SIG-M5 treated with dmso at 0.1 percent for 504 hours (cell line): ENCODE results near the gene PLBD2.

Source experiments
- DNase-seq: peaks from one replicate; lab custom pipeline; 2025; ENCODE audit not compliant: unreplicated experiment; lab: John Stamatoyannopoulos, UW

Gene PLBD2

DNA sequence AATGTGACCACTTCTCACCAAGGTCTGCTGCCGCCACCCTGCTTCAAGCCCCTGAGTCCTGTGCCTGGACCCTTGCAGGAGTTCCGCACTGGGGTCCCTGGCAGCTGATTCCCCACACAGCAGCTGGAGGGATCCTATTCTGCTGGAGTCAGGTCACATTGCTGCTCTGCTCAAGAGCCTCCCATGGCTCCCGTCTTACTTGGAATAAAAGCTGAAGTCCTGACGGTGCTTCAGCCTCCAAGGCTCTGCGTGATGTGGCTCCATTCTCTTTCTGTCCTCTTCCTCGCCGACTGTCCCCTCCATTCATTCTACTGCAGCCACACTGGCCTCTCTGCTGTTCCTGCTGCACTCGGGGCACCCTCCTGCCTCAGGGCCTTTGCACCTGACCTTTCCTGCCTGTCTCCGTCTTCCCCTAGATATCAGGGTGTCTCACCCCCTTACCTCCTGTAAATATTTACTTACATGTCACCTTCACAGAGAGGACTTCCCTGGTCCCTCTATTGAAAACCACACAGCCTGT lies 56.2 kb downstream of the PLBD2 start:
- DNase-seq, result no peak

DNA sequence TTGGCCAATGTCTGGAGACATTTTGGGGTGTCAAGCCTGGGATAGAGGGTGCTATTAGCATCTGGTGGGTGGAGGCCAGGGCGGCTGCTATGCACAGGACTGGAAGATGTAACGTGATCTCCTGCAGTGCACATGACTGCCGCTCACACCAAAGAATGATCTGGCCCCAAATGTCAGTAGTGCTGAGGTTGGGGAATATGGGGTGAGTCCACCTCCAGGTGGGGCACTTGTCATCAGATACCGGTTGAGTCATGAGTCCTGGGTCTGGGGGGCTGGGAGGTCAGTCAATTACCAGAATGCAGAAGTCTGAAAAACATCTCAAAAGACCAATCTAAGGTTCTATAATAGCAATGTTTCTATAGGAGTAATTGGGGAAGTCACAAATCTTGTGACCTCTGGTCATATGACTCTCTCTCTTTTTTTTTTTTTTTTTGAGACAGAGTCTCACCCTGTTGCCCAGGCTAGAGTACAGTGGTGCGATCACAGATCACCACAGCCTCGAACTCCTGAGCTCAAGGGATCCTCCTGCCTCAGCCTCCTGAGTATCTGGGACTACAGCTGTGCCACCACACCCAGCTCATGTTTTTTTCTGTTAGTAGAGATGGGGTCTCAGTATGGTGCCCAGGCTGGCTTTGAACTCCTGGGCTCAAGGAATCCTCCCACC lies 57.8 kb downstream of the PLBD2 start:
- peak; percentile 47 for DNase-seq

DNA sequence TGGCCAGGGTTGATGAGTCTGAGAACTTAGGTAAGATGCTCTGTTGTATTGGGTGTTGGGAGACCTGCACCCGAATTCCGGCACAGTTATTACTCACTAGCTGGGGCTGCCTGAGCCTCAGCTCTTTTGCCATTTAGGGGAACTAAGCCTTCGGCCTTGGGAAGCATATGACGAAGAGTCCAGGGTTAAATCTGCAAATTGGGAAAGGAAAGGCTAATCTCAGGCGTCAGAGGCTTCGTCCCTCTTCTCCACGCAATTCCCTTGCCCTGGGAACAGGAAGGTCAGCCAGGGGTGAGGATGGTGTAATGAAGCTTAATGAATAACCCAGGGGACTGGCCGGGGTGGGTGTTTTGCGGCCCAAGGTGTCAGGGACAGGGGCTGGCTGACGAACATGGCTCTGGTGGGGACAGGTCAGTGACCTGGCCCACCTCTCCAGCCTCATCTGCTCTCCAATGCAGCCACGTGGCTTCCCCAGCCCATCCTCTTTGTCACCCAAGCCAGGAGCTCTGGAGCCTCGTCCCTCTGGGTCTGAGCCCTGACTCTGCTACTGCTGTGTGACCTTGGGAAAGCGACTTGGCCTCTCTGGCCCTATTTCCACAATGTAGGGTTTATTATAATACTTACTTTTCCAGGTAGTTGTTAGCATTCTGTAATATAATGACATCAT lies 60.0 kb downstream of the PLBD2 start:
- no peak for DNase-seq

DNA sequence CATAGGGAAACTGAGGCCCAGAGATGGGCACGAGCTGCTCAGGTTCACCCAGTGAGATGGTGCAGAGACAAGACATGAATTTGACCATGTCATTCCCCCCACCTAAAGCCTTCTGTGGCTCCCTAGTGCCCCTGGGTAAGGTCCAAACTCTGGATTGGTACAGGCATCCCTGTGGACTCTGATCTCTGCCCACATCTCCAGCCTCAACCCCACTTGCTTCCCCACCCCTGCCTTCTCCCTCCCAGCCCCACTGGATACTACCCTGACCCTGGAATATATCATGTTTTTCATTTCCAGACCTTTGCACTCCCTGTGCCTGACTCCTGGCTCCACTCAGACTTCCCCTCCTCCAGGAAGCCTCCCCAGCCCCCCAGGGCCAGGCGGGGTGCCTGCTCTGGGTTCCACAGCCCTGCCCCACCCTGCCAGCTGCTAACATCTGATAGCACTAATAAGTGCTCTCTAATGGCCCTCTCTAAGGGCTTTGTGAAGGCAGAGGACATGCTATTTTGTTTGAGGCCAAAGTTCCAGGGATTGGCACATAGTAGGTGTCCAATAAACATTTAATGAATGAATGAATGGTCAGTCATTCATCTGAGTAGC lies 62.7 kb downstream of the PLBD2 start:
- DNase-seq, result no peak

DNA sequence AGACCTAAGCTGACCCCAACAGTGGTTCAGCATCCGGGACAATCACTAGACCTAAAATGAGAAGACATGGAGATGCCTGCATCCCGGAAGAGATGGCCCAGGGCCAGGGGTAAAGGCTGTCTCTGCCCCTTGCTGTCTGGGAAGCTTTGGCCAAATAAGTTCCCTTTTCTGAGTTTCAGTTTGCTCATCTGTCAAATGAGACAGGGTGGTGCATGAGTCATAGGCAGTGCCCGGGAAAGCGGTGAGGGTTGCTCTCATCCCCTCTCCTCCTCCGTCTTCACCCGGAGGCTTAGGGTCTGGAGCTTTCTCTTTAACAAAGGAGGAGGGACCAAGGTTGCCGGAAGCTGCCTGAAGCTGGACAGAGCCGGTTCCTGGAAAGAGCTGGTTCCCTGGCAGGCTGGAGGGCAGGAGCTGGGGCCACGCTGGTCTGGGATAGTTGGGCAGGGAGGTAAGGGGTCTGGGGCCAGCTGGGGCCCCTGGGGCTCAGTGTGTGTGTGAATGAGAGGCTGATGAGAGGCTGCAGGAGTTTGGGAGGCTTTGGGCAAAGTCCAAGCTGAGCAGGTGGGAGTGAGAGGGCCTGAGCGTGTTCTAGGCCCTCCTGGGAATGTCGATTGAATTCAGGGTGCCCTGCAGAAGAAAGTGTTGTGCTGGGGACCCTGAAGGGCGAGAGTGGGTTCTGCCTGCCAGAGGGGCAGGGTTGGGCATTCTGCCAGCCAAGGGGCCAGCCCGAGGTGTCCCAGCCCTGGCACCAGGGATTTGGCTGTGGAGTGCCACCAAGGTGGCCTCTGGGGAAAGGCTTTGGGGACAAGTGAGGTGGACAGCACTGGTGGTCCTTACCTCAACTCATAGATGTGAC lies 63.9 kb downstream of the PLBD2 start, which contains the start of gene SDSL:
Gene SDSL (plus strand): TSS at position 351 of the 856 bp plus-strand sequence. CDS start 5,603 bp downstream, outside the sequence.
- DNase-seq, result peak; percentile 99

DNA sequence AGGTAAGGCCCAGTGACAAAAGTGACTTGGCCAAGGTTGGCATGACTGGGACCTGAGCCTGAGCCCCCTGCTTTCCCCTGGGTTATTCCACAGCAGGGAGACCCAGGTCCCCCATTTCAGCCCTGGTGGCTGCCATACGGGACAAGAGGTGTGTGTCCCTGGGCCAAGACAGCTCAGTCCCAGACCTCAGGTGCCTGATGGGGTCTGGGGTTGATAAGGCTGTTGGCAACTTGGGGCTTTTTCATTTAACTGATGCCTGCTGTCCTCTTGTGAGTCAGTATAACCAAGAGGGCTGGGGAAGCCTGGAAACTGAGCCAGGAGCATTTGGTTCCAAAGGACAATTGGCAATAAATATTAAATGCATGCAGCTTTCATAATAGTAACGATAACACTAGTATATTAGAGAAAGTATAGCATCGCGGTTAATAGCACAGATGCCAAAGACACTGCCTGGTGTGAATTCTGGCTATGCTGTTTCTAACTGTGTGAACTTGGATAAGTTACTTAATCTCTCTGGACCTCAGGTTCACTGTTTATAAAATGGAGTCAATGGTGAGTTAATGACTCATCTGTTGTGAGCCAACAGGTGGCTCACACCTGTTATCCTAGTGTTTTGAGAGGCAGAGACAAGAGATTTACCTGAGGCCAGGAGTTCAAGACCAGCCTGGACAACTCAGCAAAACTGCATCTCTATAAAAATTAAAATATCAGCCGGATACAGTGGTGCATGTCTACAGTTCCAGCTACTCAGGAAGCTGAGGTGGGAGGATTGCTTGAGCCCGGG lies 64.7 kb downstream of the PLBD2 start:
- no peak for DNase-seq

DNA sequence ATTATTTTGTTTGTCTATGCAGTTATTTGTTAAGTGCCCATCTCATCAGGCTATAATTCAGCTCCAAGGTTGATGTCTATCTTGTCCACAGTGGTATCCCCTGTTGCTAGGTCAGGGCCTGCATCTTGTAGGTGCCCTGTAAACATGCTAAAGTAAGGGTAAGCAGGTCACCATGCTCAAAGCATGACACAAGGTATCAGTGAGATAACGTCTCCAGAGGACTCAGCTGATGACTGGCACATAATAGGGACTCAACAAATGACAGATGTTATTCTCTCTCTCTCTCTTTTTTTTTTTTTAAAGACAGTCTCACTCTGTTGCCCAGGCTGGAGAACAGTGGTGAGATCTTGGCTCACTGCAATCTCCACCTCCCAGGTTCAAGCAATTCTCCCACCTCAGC lies 66.1 kb downstream of the PLBD2 start:
- DNase-seq, result no peak

DNA sequence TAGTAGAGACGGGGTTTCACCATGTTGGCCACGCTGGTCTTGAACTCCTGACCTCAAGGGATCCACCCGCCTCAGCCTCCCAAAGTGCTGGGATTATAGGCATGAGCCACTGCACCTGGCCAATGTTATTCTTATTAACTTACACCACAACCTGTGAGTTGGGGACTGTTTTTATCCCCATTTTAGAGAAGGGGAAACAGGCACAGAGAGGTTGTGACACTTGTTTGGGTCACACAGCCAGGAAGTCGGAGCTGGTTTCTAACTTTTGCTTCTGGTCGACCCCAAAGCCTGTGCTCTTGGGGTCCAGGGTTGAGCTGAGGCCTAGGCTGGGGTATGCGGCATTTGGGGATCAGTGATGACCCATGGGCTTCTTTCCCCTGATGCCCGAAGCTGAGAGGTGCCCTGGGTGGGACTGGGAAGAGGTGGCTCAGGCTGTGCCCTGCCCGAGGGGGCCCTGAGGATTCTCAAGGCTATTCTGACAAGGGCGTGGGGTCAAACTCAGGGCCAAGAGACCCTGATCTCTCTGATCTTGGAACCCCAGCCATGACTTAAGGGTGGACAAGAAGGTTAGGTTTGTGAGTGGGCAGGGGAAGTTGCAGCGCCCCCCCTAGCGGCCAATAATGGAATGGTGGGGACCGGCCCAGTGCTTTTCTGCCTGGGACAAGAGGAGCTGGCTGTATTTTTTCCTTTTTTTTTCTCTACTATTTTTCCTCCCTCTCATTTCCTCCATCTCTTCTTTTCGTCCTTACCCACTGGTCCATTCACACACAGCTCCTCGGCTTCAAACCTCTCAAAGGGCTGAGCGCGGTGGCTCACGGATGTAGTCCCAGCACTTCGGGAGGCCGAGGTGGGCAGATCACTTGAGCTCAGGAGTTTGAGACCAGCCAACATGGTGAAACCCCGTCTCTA lies 66.8 kb downstream of the PLBD2 start:
- DNase-seq, result peak; percentile 37

DNA sequence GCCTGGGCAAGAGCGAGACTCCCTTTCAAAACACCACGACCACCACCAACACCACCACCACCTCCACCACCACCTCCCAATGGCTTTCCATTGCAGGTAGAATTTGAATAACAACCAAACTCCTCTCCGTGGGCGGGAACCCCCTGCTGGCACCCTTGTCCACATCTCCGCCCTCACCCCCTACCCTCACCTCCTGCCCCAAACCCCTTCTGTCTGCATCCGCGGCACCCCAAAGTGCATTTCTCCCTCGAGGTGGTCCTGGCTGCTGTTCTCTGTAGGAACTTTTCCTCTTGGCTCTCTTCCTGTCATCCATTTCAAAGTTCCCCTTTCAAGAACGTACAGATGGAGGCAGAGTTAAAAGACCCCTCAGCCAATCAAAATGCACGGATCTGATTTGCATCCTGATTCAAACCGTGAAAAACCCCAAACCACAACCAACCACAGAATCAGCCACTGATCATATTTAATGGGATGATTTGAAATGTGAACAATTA lies 67.6 kb downstream of the PLBD2 start:
- no peak for DNase-seq

DNA sequence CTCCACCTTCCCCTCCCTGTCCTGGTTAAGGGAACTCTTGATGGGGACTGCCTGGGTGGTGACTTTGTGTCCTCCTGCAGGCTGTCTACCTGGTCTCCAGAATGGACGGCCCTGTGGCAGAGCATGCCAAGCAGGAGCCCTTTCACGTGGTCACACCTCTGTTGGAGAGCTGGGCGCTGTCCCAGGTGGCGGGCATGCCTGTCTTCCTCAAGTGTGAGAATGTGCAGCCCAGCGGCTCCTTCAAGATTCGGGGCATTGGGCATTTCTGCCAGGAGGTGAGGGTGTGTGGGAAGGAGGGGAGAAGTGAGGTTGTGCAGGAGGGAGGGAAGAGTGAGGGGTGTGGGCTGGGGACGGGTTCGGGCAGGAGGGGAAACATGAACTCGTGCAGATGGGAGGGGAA lies 69.5 kb downstream of the PLBD2 start:
- DNase-seq, result no peak

DNA sequence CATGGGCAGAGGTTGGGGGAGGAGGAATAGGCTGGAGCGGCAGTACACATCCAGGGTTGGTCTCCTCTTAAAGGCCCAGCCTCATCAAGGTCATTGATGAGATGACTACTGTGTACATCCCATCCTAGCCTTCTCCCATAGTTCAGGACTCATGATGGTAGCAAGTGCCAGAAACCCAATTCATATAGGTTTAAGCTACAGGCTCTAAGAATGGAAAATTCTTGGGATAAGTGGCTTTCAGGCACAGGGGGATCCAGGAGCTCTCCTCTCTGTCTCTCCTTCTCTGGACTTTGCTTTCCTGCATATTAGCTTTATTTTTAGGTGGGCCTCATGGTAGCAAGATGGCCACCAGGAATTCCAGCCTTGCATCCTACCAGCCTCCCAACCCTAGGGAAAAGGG lies 70.1 kb downstream of the PLBD2 start:
- DNase-seq, result no peak

DNA sequence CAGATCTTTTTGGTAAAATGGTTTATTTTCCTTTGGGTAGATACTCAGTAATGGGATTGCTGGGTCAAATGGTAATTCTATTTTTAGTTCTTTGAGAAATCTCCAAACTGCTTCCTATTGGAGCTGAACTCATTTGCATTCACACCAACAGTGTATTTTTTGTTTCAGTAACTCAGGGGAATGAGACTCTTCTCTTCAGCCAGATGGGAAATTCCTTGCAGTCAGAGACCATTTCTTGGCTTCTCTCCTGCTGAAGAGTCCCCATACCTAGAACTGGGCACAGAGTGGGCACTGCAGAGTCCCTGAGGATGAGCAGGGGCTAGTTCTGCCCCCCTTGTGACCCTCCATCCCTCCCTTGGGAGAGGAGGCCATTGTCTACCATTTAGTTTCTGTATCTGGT lies 74.6 kb downstream of the PLBD2 start:
- DNase-seq, result no peak

DNA sequence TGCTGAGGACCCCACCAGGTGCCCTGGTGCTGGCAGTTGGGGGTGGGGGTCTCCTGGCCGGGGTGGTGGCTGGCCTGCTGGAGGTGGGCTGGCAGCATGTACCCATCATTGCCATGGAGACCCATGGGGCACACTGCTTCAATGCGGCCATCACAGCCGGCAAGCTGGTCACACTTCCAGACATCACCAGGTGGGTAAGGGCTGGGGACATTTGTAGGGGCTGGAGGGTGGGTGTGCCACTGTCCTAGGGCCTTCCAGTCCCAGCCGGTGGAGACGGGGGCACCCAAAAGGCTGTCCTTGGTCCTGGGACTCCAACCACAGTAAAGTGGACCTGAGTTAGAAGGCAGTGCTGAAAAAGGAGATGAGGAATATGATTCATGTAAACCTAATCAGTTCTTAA lies 77.0 kb downstream of the PLBD2 start:
- no peak for DNase-seq

DNA sequence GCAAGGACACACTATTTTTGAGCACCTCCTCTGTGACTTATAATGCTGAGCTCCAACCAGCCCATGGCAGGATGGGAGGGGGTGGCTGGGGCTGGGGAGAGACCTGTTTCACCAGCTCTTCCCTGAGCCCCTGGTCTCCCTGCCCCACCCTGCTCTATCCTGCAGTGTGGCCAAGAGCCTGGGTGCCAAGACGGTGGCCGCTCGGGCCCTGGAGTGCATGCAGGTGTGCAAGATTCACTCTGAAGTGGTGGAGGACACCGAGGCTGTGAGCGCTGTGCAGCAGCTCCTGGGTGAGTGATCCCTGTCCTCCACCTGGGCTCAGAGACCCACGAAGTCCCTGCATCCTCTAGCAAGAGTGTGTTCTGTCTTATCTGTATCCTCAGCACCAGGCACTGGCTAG lies 78.2 kb downstream of the PLBD2 start:
- no peak for DNase-seq

DNA sequence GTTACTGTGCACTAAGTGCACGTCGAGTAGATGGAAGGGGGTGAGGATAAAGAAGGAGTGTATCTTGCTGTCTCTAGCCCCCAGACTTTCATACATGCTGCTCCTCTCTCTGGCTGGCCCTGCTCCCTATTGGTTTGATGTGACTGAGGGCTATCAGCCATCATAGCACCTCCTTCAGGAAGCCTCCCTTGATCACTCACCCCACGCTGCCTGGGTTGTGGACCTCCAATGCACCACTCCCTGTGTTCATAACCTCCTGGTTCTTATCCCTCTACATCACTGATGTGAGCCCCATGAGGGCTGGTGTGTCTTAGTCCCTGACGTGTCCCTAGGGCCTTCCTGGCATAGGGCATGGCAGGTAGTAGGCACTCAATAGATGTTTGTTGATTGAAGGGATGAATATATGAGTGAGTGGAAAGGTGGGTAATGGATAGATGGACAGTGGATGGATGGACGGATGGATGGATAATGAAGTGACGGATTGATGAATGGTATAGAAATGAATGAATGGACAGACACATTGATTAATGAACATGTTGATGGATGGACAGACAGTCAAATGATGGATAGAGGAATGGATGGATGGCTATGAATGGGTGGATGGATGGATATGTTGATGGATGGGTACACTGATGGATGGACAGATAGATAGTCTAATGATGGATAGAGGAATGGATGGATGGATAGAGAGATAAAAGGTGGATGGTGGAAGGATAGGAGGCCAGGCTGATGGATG lies 78.8 kb downstream of the PLBD2 start:
- DNase-seq, result no peak

DNA sequence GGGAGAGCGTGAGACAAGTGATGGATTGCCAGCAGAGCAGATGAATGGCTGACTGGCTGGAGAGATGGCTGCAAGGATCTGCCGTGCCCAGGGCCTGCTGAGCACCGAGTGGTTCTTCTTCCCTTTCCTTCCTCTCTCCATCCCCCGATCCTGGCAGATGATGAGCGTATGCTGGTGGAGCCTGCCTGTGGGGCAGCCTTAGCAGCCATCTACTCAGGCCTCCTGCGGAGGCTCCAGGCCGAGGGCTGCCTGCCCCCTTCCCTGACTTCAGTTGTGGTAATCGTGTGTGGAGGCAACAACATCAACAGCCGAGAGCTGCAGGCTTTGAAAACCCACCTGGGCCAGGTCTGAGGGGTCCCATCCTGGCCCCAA lies 79.3 kb downstream of the PLBD2 start:
- DNase-seq, result no peak

DNA sequence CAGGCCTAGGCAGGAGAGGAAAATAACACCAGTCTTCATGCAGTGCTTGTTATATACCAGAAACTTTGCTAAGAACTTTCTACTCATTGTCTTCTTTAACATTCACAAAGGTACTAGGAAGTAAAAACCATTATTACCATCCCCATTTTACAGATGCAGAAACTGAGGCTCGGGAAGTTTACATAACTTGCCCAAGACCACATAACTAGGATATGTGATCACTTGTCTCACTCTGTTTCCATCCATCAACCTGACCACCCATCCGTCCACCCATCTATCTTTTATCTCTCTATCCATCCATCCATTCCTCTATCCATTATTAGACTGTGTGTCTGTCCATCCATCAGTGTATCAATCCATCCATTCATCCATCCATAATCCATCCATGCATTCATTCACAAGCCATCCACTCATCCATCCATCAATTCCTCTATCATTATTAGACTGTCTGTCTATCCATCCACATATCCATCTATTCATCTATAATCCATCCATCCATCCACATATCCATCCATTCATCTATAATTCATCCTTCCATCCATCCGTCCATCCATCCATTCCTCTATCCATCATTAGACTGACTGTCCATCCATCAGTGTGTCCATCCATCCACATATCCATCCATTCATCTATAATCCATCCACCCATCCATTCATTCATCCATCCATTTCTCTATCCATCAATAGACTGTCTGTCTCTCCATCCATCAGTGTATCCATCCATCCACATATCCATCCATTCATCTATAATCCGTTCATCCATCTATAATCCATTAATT lies 80.3 kb downstream of the PLBD2 start:
- no peak for DNase-seq

DNA sequence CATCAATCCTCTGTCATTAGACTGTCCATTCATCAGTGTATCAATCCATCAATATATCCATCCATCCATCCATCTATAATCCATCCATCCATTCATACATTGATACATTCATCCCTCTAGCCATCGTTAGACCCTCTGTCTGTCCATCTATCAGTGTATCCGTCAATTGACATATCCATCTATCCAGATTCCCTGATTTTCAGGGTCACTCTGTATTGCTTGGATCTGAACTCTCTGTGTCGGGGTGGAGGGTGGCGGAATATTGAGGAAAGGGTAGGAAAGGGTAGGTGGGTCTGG lies 80.9 kb downstream of the PLBD2 start:
- no peak for DNase-seq
